ENCODE results near the gene SPTSSA.
"Not testable (repeated sequence)": the region's sequence is repeated elsewhere in the genome, so short reads cannot be mapped to it uniquely, and the experiment has no call there.

Gene SPTSSA

GRCh38 chr14:34449819-34450541, 12.1 kb downstream of the SPTSSA start:
- Histone ChIP-seq H3K36me3 (ENCODE audit: control insufficient read depth in 1 of 2, insufficient read depth in 2 of 2, low read length in 2 of 2) (peaks cover 6 to 12% of the 10 kb centered on the region in 2 donors), H3K27ac (ENCODE audit: low read length) (no peak overlapping the region), H3K4me1 (ENCODE audit: control insufficient read depth in 1 of 2, insufficient read depth in 2 of 2, low read length in 2 of 2) (peaks cover 0 to 15% of the 10 kb centered on the region in 2 donors), H3K4me3 (ENCODE audit: low read depth in 1 of 2, low read length in 2 of 2) (no peak overlapping the region), H3K27me3 (ENCODE audit: low read depth, low read length) (no peaks in the 10 kb centered on the region), H3K9me3 (ENCODE audit: control insufficient read depth in 1 of 2, low read length in 2 of 2) (no peaks in the 10 kb centered on the region)

- Histone ChIP-seq H3K4me3 (ENCODE audit: low read depth in 1 of 2, low read length in 2 of 2) (no peak overlapping the region), H3K27me3 (ENCODE audit: low read depth, low read length) (no peaks in the 10 kb centered on the region), H3K9me3 (ENCODE audit: control insufficient read depth in 1 of 2, low read length in 2 of 2) (no peaks in the 10 kb centered on the region), H3K27ac (ENCODE audit: low read length) (no peak overlapping the region), H3K36me3 (ENCODE audit: control insufficient read depth in 1 of 2, insufficient read depth in 2 of 2, low read length in 2 of 2) (no peaks in the 10 kb centered on the region), H3K4me1 (ENCODE audit: control insufficient read depth in 1 of 2, insufficient read depth in 2 of 2, low read length in 2 of 2) (peaks cover 0 to 17% of the 10 kb centered on the region in 2 donors)
These were observed 22.9 kb downstream of the SPTSSA start for GRCh38 chr14:34439090-34439489.

- Histone ChIP-seq H3K36me3 (ENCODE audit: control insufficient read depth in 1 of 2, insufficient read depth in 2 of 2, low read length in 2 of 2) (no peaks in the 10 kb centered on the region), H3K27ac (ENCODE audit: low read length) (no peak overlapping the region), H3K4me1 (ENCODE audit: control insufficient read depth in 1 of 2, insufficient read depth in 2 of 2, low read length in 2 of 2) (peaks cover 0 to 17% of the 10 kb centered on the region in 2 donors), H3K4me3 (ENCODE audit: low read depth in 1 of 2, low read length in 2 of 2) (no peak overlapping the region), H3K9me3 (ENCODE audit: control insufficient read depth in 1 of 2, low read length in 2 of 2) (no peaks in the 10 kb centered on the region), H3K27me3 (ENCODE audit: low read depth, low read length) (no peaks in the 10 kb centered on the region)
These were observed 23.6 kb downstream of the SPTSSA start for GRCh38 chr14:34438438-34438837.

GRCh38 chr14:34437729-34438080, 24.3 kb downstream of the SPTSSA start:
- no peaks in the 10 kb centered on the region for H3K36me3 ChIP-seq (ENCODE audit: control insufficient read depth in 1 of 2, insufficient read depth in 2 of 2, low read length in 2 of 2)
- H3K27ac ChIP-seq (ENCODE audit: low read length), result no peak overlapping the region
- no peaks in the 10 kb centered on the region for H3K27me3 ChIP-seq (ENCODE audit: low read depth, low read length)
- no peak overlapping the region for H3K4me3 ChIP-seq (ENCODE audit: low read depth in 1 of 2, low read length in 2 of 2)
- H3K9me3 ChIP-seq (ENCODE audit: control insufficient read depth in 1 of 2, low read length in 2 of 2), result no peaks in the 10 kb centered on the region
- H3K4me1 ChIP-seq (ENCODE audit: control insufficient read depth in 1 of 2, insufficient read depth in 2 of 2, low read length in 2 of 2), result peaks cover 0 to 17% of the 10 kb centered on the region in 2 donors

GRCh38 chr14:34436960-34437728, 24.9 kb downstream of the SPTSSA start:
- Histone ChIP-seq H3K4me1 (ENCODE audit: control insufficient read depth in 1 of 2, insufficient read depth in 2 of 2, low read length in 2 of 2) (peaks cover 0 to 17% of the 10 kb centered on the region in 2 donors), H3K27me3 (ENCODE audit: low read depth, low read length) (no peaks in the 10 kb centered on the region), H3K36me3 (ENCODE audit: control insufficient read depth in 1 of 2, insufficient read depth in 2 of 2, low read length in 2 of 2) (no peaks in the 10 kb centered on the region), H3K4me3 (ENCODE audit: low read depth in 1 of 2, low read length in 2 of 2) (no peak overlapping the region), H3K27ac (ENCODE audit: low read length) (no peak overlapping the region), H3K9me3 (ENCODE audit: control insufficient read depth in 1 of 2, low read length in 2 of 2) (no peaks in the 10 kb centered on the region)

- Histone ChIP-seq H3K4me3 (ENCODE audit: low read depth in 1 of 2, low read length in 2 of 2) (no peak overlapping the region), H3K9me3 (ENCODE audit: control insufficient read depth in 1 of 2, low read length in 2 of 2) (no peaks in the 10 kb centered on the region), H3K27ac (ENCODE audit: low read length) (no peak overlapping the region), H3K36me3 (ENCODE audit: control insufficient read depth in 1 of 2, insufficient read depth in 2 of 2, low read length in 2 of 2) (no peaks in the 10 kb centered on the region), H3K27me3 (ENCODE audit: low read depth, low read length) (no peaks in the 10 kb centered on the region), H3K4me1 (ENCODE audit: control insufficient read depth in 1 of 2, insufficient read depth in 2 of 2, low read length in 2 of 2) (peaks cover 0 to 13% of the 10 kb centered on the region in 2 donors)
These were observed 25.7 kb downstream of the SPTSSA start for GRCh38 chr14:34436118-34436905.

GRCh38 chr14:34433957-34434356, 28.1 kb downstream of the SPTSSA start:
- peaks cover 0 to 8% of the 10 kb centered on the region in 2 donors for H3K4me1 ChIP-seq (ENCODE audit: control insufficient read depth in 1 of 2, insufficient read depth in 2 of 2, low read length in 2 of 2)
- no peak overlapping the region for H3K4me3 ChIP-seq (ENCODE audit: low read depth in 1 of 2, low read length in 2 of 2)
- no peaks in the 10 kb centered on the region for H3K36me3 ChIP-seq (ENCODE audit: control insufficient read depth in 1 of 2, insufficient read depth in 2 of 2, low read length in 2 of 2)
- no peaks in the 10 kb centered on the region for H3K27me3 ChIP-seq (ENCODE audit: low read depth, low read length)
- no peak overlapping the region for H3K27ac ChIP-seq (ENCODE audit: low read length)
- no peaks in the 10 kb centered on the region for H3K9me3 ChIP-seq (ENCODE audit: control insufficient read depth in 1 of 2, low read length in 2 of 2)

GRCh38 chr14:34428102-34428466, 34.0 kb downstream of the SPTSSA start:
- H3K36me3 ChIP-seq (ENCODE audit: control insufficient read depth in 1 of 2, insufficient read depth in 2 of 2, low read length in 2 of 2); H3K4me1 ChIP-seq (ENCODE audit: control insufficient read depth in 1 of 2, insufficient read depth in 2 of 2, low read length in 2 of 2); H3K9me3 ChIP-seq (ENCODE audit: control insufficient read depth in 1 of 2, low read length in 2 of 2); H3K27ac ChIP-seq (ENCODE audit: low read length); H3K4me3 ChIP-seq (ENCODE audit: low read depth in 1 of 2, low read length in 2 of 2); H3K27me3 ChIP-seq (ENCODE audit: low read depth, low read length): not testable (repeated sequence)

- Histone ChIP-seq H3K4me3 (ENCODE audit: low read depth in 1 of 2, low read length in 2 of 2) (no peak overlapping the region), H3K36me3 (ENCODE audit: control insufficient read depth in 1 of 2, insufficient read depth in 2 of 2, low read length in 2 of 2) (no peaks in the 10 kb centered on the region), H3K27ac (ENCODE audit: low read length) (no peak overlapping the region), H3K27me3 (ENCODE audit: low read depth, low read length) (no peaks in the 10 kb centered on the region), H3K9me3 (ENCODE audit: control insufficient read depth in 1 of 2, low read length in 2 of 2) (no peaks in the 10 kb centered on the region), H3K4me1 (ENCODE audit: control insufficient read depth in 1 of 2, insufficient read depth in 2 of 2, low read length in 2 of 2) (no peaks in the 10 kb centered on the region)
These were observed 35.4 kb downstream of the SPTSSA start for GRCh38 chr14:34426313-34427295.

- H3K9me3 ChIP-seq (ENCODE audit: control insufficient read depth in 1 of 2, low read length in 2 of 2), result peaks cover 0 to 10% of the 10 kb centered on the region in 2 donors
- no peak overlapping the region for H3K4me3 ChIP-seq (ENCODE audit: low read depth in 1 of 2, low read length in 2 of 2)
These were observed 36.8 kb downstream of the SPTSSA start for GRCh38 chr14:34425095-34425851.

More at GRCh38 chr14:34425095-34425851, 36.8 kb downstream of the SPTSSA start:
- Histone ChIP-seq H3K27ac (ENCODE audit: low read length) (no peak overlapping the region), H3K36me3 (ENCODE audit: control insufficient read depth in 1 of 2, insufficient read depth in 2 of 2, low read length in 2 of 2) (no peaks in the 10 kb centered on the region), H3K4me1 (ENCODE audit: control insufficient read depth in 1 of 2, insufficient read depth in 2 of 2, low read length in 2 of 2) (no peaks in the 10 kb centered on the region), H3K27me3 (ENCODE audit: low read depth, low read length) (no peaks in the 10 kb centered on the region)
